ENCODE data around the gene STXBP2. TPM values are rescaled to one million over a fixed set of nuclear protein-coding genes. Genes with fewer than 3 reads are reported as not detected.

Gene STXBP2
- polyA plus RNA-seq, 4 donors: 95.2 to 271 (median 181) TPM

DNA sequence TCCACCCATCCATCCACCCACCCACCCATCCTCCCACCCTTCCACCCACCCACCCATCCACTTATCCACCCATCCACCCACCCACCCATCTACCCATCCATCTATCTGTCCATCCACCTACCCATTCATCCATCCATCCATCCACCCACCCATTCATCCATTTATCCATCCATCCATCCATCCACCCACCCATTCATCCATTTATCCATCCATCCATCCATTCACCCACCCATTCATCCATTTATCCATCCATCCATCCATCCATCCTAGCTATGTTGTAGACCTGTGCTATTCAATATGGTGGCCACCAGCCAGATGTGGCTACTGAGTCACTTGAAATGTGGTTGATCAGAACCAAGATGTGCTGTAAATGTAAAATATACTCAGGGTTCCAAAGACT lies 36.2 kb upstream of the STXBP2 start:
- H3K9me3 ChIP-seq (ENCODE audit: control insufficient read depth in 2 of 2, insufficient read depth in 1 of 2, low read depth in 1 of 2, low read length in 1 of 2): no peaks in the 10 kb centered on the region
- no peak overlapping the region for H3K27ac ChIP-seq (ENCODE audit: low read depth in 1 of 3, low read length in 2 of 3)
- peaks cover 0 to 50% (median 0%) of the 10 kb centered on the region in 3 donors for H3K36me3 ChIP-seq (ENCODE audit: control insufficient read depth in 3 of 3, insufficient read depth in 2 of 3, low read depth in 1 of 3, low read length in 3 of 3)
- no peak for DNase-seq
- peaks cover 0 to 4% (median 0%) of the 10 kb centered on the region in 3 donors for H3K4me1 ChIP-seq (ENCODE audit: control insufficient read depth in 3 of 3, insufficient read depth in 2 of 3, low read depth in 1 of 3, low read length in 2 of 3)
- H3K4me3 ChIP-seq (ENCODE audit: low read depth in 1 of 3, low read length in 3 of 3): no peak overlapping the region
- peaks cover 0 to 8% (median 6%) of the 10 kb centered on the region in 3 donors for H3K27me3 ChIP-seq (ENCODE audit: control insufficient read depth in 3 of 3, insufficient read depth in 3 of 3, low read length in 3 of 3)
- FAIRE-seq: no peak

- Histone ChIP-seq H3K9me3 (ENCODE audit: control insufficient read depth in 2 of 2, insufficient read depth in 1 of 2, low read depth in 1 of 2, low read length in 1 of 2) (no peaks in the 10 kb centered on the region), H3K27ac (ENCODE audit: low read depth in 1 of 3, low read length in 2 of 3) (no peak overlapping the region), H3K36me3 (ENCODE audit: control insufficient read depth in 3 of 3, insufficient read depth in 2 of 3, low read depth in 1 of 3, low read length in 3 of 3) (peaks cover 0 to 55% (median 3%) of the 10 kb centered on the region in 3 donors), H3K4me1 (ENCODE audit: control insufficient read depth in 3 of 3, insufficient read depth in 2 of 3, low read depth in 1 of 3, low read length in 2 of 3) (no peaks in the 10 kb centered on the region), H3K27me3 (ENCODE audit: control insufficient read depth in 3 of 3, insufficient read depth in 3 of 3, low read length in 3 of 3) (peaks cover 0 to under 1% (median 0%) of the 10 kb centered on the region in 3 donors), H3K4me3 (ENCODE audit: low read depth in 1 of 3, low read length in 3 of 3) (no peak overlapping the region)
- FAIRE-seq (no peak), DNase-seq (no peak)
- WGBS, 3 donors: 29 to 48% (median 42%) methylated on average over 15 of the region's 15 CpGs
These were observed 34.5 kb upstream of the STXBP2 start for GRCh38 chr19:7602240-7602934.

GRCh38 chr19:7602935-7603497 lies 33.9 kb upstream of the STXBP2 start:
- FAIRE-seq (no peak), DNase-seq (no peak)
- no peaks in the 10 kb centered on the region for H3K4me1 ChIP-seq (ENCODE audit: control insufficient read depth in 3 of 3, insufficient read depth in 2 of 3, low read depth in 1 of 3, low read length in 2 of 3)
- H3K4me3 ChIP-seq (ENCODE audit: low read depth in 1 of 3, low read length in 3 of 3): no peak overlapping the region
- H3K36me3 ChIP-seq (ENCODE audit: control insufficient read depth in 3 of 3, insufficient read depth in 2 of 3, low read depth in 1 of 3, low read length in 3 of 3): peaks cover 0 to 55% (median 5%) of the 10 kb centered on the region in 3 donors
- no peaks in the 10 kb centered on the region for H3K9me3 ChIP-seq (ENCODE audit: control insufficient read depth in 2 of 2, insufficient read depth in 1 of 2, low read depth in 1 of 2, low read length in 1 of 2)
- H3K27ac ChIP-seq (ENCODE audit: low read depth in 1 of 3, low read length in 2 of 3): no peak overlapping the region
- no peaks in the 10 kb centered on the region for H3K27me3 ChIP-seq (ENCODE audit: control insufficient read depth in 3 of 3, insufficient read depth in 3 of 3, low read length in 3 of 3)
- WGBS, 3 donors: 73 to 83% (median 75%) methylated on average over 11 of the region's 11 CpGs

DNA sequence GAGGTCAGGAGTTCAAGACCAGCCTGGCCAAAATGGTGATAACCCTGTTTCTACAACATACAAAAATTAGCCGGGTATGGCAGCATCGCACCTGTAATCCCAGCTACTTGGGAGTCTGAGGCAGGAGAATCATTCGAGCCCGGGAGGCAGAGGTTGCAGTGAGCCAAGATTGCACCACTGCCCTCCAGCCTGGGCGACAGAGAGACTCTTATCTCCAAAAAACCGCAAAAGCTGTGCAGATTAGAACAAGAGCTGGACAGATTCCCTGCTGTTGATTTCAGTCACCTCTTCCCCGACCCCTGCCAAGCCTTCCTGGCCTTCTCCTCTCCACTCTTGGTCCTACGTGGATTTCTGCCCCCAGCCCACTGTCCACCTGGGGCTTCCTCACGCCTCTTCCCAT lies 33.0 kb upstream of the STXBP2 start:
- 66 to 81% (median 81%) methylated on average over 9 of the region's 9 CpGs for WGBS, 3 donors

DNA sequence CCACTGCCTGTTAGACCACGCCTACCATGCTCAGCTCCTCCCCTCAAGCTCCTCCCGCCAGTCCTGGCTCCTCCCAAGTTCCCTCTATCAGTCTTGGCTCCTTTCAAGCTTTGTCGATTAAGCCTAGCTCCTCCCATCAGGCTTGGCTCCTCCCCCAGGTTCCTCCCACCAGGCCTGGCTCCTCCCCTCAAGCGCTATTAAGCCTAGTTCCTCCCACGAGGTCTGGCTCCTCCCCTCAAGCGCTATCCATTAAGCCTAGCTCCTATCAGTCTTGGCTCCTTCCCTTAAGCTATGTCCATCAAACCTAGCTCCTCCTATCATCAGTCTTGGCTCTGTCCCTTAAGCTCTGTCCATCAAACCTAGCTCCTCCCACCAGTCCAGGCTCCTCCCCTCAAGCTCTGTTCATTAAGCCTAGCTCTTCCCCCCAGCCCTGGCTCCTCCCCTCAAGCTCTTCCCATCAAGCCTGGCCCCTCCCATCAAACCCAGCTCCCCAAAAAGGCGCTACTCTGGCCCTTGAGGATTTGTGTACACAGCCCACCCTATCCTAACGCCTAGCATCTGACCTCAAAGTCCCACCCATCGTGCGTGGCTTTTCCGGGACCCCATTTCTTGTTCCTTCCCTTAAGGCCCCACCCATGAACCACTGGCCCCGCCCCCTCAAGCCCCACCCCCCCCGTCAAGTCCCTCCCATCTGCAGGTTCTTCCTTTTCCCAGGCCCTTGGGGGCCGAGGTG lies 31.3 kb upstream of the STXBP2 start:
- Histone ChIP-seq H3K27me3 (ENCODE audit: control insufficient read depth in 3 of 3, insufficient read depth in 3 of 3, low read length in 3 of 3) (no peaks in the 10 kb centered on the region), H3K9me3 (ENCODE audit: control insufficient read depth in 2 of 2, insufficient read depth in 1 of 2, low read depth in 1 of 2, low read length in 1 of 2) (no peaks in the 10 kb centered on the region), H3K36me3 (ENCODE audit: control insufficient read depth in 3 of 3, insufficient read depth in 2 of 3, low read depth in 1 of 3, low read length in 3 of 3) (peaks cover 0 to 75% (median 10%) of the 10 kb centered on the region in 3 donors), H3K4me1 (ENCODE audit: control insufficient read depth in 3 of 3, insufficient read depth in 2 of 3, low read depth in 1 of 3, low read length in 2 of 3) (no peaks in the 10 kb centered on the region), H3K4me3 (ENCODE audit: low read depth in 1 of 3, low read length in 3 of 3) (no peak overlapping the region), H3K27ac (ENCODE audit: low read depth in 1 of 3, low read length in 2 of 3) (no peak overlapping the region)
- FAIRE-seq (no peak), DNase-seq (peak in 1 of 2 donors; percentile 54)
- WGBS, 3 donors: 74 to 78% (median 74%) methylated on average over 14 of the region's 14 CpGs

More for the DNA sequence above, 33.0 kb upstream of the STXBP2 start:
- Histone ChIP-seq H3K4me1 (ENCODE audit: control insufficient read depth in 3 of 3, insufficient read depth in 2 of 3, low read depth in 1 of 3, low read length in 2 of 3) (no peaks in the 10 kb centered on the region), H3K36me3 (ENCODE audit: control insufficient read depth in 3 of 3, insufficient read depth in 2 of 3, low read depth in 1 of 3, low read length in 3 of 3) (peaks cover 0 to 59% (median 8%) of the 10 kb centered on the region in 3 donors), H3K4me3 (ENCODE audit: low read depth in 1 of 3, low read length in 3 of 3) (no peak overlapping the region), H3K27me3 (ENCODE audit: control insufficient read depth in 3 of 3, insufficient read depth in 3 of 3, low read length in 3 of 3) (no peaks in the 10 kb centered on the region), H3K27ac (ENCODE audit: low read depth in 1 of 3, low read length in 2 of 3) (no peak overlapping the region), H3K9me3 (ENCODE audit: control insufficient read depth in 2 of 2, insufficient read depth in 1 of 2, low read depth in 1 of 2, low read length in 1 of 2) (no peaks in the 10 kb centered on the region)
- DNase-seq: no peak
- FAIRE-seq: no peak

GRCh38 chr19:7606289-7606688 lies 30.6 kb upstream of the STXBP2 start:
- H3K27me3 ChIP-seq (ENCODE audit: control insufficient read depth in 3 of 3, insufficient read depth in 3 of 3, low read length in 3 of 3): no peaks in the 10 kb centered on the region
- H3K9me3 ChIP-seq (ENCODE audit: control insufficient read depth in 2 of 2, insufficient read depth in 1 of 2, low read depth in 1 of 2, low read length in 1 of 2): no peaks in the 10 kb centered on the region
- no peak overlapping the region for H3K4me3 ChIP-seq (ENCODE audit: low read depth in 1 of 3, low read length in 3 of 3)
- WGBS, 3 donors: 86 to 96% (median 94%) methylated on average over 17 of the region's 17 CpGs
- H3K27ac ChIP-seq (ENCODE audit: low read depth in 1 of 3, low read length in 2 of 3): no peak overlapping the region
- FAIRE-seq: no peak
- no peak for DNase-seq
- H3K4me1 ChIP-seq (ENCODE audit: control insufficient read depth in 3 of 3, insufficient read depth in 2 of 3, low read depth in 1 of 3, low read length in 2 of 3): no peaks in the 10 kb centered on the region
- peaks cover 1 to 80% (median 13%) of the 10 kb centered on the region in 3 donors for H3K36me3 ChIP-seq (ENCODE audit: control insufficient read depth in 3 of 3, insufficient read depth in 2 of 3, low read depth in 1 of 3, low read length in 3 of 3)

DNA sequence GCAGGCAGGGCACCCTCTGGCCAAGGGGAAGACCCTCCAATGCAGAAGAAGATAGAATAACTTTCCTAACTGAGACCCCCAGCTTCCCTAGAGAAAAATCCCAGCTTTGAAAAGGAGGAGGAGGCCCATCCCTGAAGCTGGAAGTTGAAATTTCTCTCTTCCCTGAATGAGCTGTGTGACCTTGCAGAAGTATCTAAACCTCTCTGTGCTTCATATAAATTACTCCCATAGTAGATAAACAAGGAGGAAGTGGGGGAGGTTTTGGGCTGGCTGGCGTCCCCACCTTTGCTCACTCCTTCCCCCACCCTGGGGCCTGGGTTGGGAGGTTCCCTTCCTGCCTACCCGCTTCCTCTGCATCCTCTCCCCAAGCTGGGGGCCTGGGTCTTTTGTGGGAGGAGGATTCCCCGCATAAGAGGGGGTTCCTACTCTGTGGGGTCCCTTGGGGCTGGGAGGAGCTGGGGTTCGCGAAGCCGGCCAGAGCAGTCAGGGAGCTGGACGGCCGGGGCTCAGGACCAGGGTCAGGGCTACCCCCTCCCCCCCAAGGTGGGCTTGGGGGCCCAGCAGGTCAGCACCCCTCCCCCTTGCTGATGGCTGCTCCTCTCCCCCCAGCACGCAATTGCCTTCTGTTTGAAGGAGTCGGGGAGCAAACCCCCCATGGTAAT lies 29.6 kb upstream of the STXBP2 start:
- peaks cover 2 to 87% (median 19%) of the 10 kb centered on the region in 3 donors for H3K36me3 ChIP-seq (ENCODE audit: control insufficient read depth in 3 of 3, insufficient read depth in 2 of 3, low read depth in 1 of 3, low read length in 3 of 3)
- H3K9me3 ChIP-seq (ENCODE audit: control insufficient read depth in 2 of 2, insufficient read depth in 1 of 2, low read depth in 1 of 2, low read length in 1 of 2): no peaks in the 10 kb centered on the region
- FAIRE-seq: no peak
- no peaks in the 10 kb centered on the region for H3K4me1 ChIP-seq (ENCODE audit: control insufficient read depth in 3 of 3, insufficient read depth in 2 of 3, low read depth in 1 of 3, low read length in 2 of 3)
- no peaks in the 10 kb centered on the region for H3K27me3 ChIP-seq (ENCODE audit: control insufficient read depth in 3 of 3, insufficient read depth in 3 of 3, low read length in 3 of 3)
- no peak overlapping the region for H3K4me3 ChIP-seq (ENCODE audit: low read depth in 1 of 3, low read length in 3 of 3)
- no peak overlapping the region for H3K27ac ChIP-seq (ENCODE audit: low read depth in 1 of 3, low read length in 2 of 3)
- DNase-seq: no peak
- 73 to 94% (median 88%) methylated on average over 9 to 10 of the region's 10 CpGs for WGBS, 3 donors

DNA sequence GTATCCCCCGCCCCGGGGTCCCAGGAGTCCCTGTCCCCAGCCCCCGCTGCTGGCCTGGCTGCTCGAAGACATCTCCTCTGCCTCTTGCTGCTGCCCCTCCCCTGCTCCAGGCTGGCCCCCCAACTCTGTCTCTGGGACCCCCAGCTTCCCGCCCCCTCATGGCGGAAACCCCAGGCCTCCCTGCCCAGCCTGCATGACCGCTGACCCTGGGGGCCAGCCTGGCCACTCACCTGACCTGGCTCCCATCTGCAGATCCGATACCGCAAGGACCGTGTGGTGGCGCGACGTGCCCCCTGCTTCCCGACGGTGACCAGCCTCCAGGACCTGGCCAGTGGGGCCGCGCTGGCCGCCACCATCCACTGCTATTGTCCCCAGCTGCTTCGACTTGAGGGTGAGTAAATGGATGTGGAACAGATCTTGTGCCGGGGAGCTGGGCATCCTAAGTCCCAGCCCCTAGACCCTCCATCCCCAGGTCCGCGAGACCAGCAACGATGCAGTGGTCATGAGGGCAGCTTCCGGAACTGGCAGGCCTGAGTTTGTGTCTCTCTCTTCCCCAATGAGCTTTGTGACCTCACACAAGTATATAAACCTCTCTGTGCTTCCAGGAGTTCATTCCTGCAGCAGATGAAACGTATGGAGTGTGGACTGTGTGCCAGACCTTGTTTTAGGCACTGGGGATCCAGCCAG lies 28.9 kb upstream of the STXBP2 start:
- no peaks in the 10 kb centered on the region for H3K4me1 ChIP-seq (ENCODE audit: control insufficient read depth in 3 of 3, insufficient read depth in 2 of 3, low read depth in 1 of 3, low read length in 2 of 3)
- no peak overlapping the region for H3K27ac ChIP-seq (ENCODE audit: low read depth in 1 of 3, low read length in 2 of 3)
- 90 to 97% (median 96%) methylated on average over 24 to 25 of the region's 25 CpGs for WGBS, 3 donors
- H3K9me3 ChIP-seq (ENCODE audit: control insufficient read depth in 2 of 2, insufficient read depth in 1 of 2, low read depth in 1 of 2, low read length in 1 of 2): no peaks in the 10 kb centered on the region
- no peak overlapping the region for H3K4me3 ChIP-seq (ENCODE audit: low read depth in 1 of 3, low read length in 3 of 3)
- H3K36me3 ChIP-seq (ENCODE audit: control insufficient read depth in 3 of 3, insufficient read depth in 2 of 3, low read depth in 1 of 3, low read length in 3 of 3): peaks cover 2 to 91% (median 19%) of the 10 kb centered on the region in 3 donors
- DNase-seq: no peak
- H3K27me3 ChIP-seq (ENCODE audit: control insufficient read depth in 3 of 3, insufficient read depth in 3 of 3, low read length in 3 of 3): no peaks in the 10 kb centered on the region
- FAIRE-seq: no peak
